Mesothelial cell of epicardium (in vitro differentiated cells): ENCODE data around the gene PANK2. TPM values are rescaled to one million over a fixed set of nuclear protein-coding genes. Genes with fewer than 3 reads are reported as not detected.
A peak's percentile ranks its signal among the peaks of the same experiment; 100 is the strongest.

Source experiments
- DNase-seq, 2 experiments: peaks; one replicate each; pipeline ENCODE4 v3.0.0; 2021; ENCODE audit warnings: low spot score in 2 of 2; ENCODE audit not compliant: unreplicated experiment in 2 of 2
- H3K27ac Mint-ChIP-seq: 2 replicates; pipeline ENCODE4 v1.8.0; 2021; ENCODE audit warnings: mixed read lengths
- H3K27me3 Mint-ChIP-seq: 2 replicates; pipeline ENCODE4 v1.8.0; 2021; ENCODE audit warnings: low read depth, mixed read lengths
- H3K36me3 Mint-ChIP-seq: 2 replicates; pipeline ENCODE4 v1.8.0; 2021; ENCODE audit warnings: mixed read lengths
- H3K4me1 Mint-ChIP-seq: 2 replicates; pipeline ENCODE4 v1.8.0; 2021; ENCODE audit warnings: mixed read lengths
- H3K4me3 Mint-ChIP-seq: 2 replicates; pipeline ENCODE4 v1.8.0; 2021; ENCODE audit warnings: mild to moderate bottlenecking, moderate library complexity, mixed read lengths
- H3K9me3 Mint-ChIP-seq: 2 replicates; pipeline ENCODE4 v1.8.0; 2021; ENCODE audit warnings: mixed read lengths
- microRNA-seq: library from miRNA; unstranded; fragments of <30 nt; microRNA quantifications from one replicate; pipeline ENCODE4 v1.2.0, GENCODE V29; 2021; ENCODE audit warnings: inconsistent platforms, mixed read lengths
- total RNA-seq: library from RNA; stranded (reverse); gene quantifications from 3 replicates; pipeline ENCODE4 v1.2.1, GENCODE V29; 2021
- TF ChIP-seq, protein P1 (sequence below): fragments of 200-600 bp; sonication (generic); IDR thresholded peaks from one replicate; pipeline ENCODE4 v1.5.0; 2021; ENCODE audit warnings: antibody characterized with exemption; ENCODE audit not compliant: unreplicated experiment

PANK2 gene
- total RNA-seq, 1 donor from 2014 or later: 52.5 TPM

- TF ChIP-seq, protein P1, sequence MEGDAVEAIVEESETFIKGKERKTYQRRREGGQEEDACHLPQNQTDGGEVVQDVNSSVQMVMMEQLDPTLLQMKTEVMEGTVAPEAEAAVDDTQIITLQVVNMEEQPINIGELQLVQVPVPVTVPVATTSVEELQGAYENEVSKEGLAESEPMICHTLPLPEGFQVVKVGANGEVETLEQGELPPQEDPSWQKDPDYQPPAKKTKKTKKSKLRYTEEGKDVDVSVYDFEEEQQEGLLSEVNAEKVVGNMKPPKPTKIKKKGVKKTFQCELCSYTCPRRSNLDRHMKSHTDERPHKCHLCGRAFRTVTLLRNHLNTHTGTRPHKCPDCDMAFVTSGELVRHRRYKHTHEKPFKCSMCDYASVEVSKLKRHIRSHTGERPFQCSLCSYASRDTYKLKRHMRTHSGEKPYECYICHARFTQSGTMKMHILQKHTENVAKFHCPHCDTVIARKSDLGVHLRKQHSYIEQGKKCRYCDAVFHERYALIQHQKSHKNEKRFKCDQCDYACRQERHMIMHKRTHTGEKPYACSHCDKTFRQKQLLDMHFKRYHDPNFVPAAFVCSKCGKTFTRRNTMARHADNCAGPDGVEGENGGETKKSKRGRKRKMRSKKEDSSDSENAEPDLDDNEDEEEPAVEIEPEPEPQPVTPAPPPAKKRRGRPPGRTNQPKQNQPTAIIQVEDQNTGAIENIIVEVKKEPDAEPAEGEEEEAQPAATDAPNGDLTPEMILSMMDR: no peak
- peaks cover 33% of the 10 kb centered on the region for H3K9me3 Mint-ChIP-seq
- H3K27me3 Mint-ChIP-seq: no peaks in the 10 kb centered on the region
- DNase-seq: no peak
- peak overlapping the region; percentile 19 for H3K27ac Mint-ChIP-seq
- H3K4me3 Mint-ChIP-seq: no peak overlapping the region
- H3K4me1 Mint-ChIP-seq: peaks cover 5% of the 10 kb centered on the region
- peaks cover 52% of the 10 kb centered on the region for H3K36me3 Mint-ChIP-seq
These were observed 84.5 kb downstream of the PANK2 start for GRCh38 chr20:3973705-3974104.

DNA sequence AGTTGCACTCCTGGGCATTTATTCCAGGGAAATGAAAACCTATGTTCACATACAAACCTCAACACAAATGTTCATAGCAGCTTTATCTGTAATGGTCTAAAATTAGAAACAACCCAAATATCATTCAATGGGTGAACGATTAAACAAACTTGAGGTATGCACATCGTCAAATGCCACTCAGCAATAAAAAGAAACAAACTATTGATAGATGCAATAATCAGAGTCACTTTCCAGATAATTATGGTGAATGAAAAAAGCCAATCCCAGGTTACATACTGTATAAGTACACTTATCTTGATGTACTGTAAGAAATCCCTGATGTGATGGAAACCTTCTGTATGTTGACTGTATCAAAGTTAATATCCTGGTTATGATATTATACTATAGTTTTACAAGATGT is 87.3 kb downstream of the PANK2 start:
- TF ChIP-seq, protein P1: no peak
- Mint-ChIP-seq H3K4me1 (peaks cover 9% of the 10 kb centered on the region), H3K36me3 (peaks cover 30% of the 10 kb centered on the region), H3K27me3 (no peaks in the 10 kb centered on the region), H3K4me3 (no peak overlapping the region), H3K27ac (no peak overlapping the region), H3K9me3 (peaks cover 20% of the 10 kb centered on the region)
- DNase-seq: no peak

Small RNA genes within 50 kb of the gene (microRNA-seq; reads per million reads assigned to microRNA genes)
- 0.88 reads per million for gene MIR103A2
- gene MIR103B2: not detected

Other genes starting within 250 kb of the PANK2 start
- gene GFRA4, start 226.0 kb upstream of the PANK2 start, total RNA-seq: not detected in 3 replicates
- gene ADAM33, start 207.4 kb upstream of the PANK2 start, total RNA-seq: 83.0 to 91.1 TPM (median 87.4 TPM) in 3 replicates
- 0.04 TPM in 1 of 3 replicates, not detected in the others for gene SIGLEC1, start 176.8 kb upstream of the PANK2 start, total RNA-seq
- gene HSPA12B, start 156.7 kb upstream of the PANK2 start, total RNA-seq: 11.5 to 13.0 TPM (median 12.0 TPM) in 3 replicates
- gene ADISSP, start 121.6 kb upstream of the PANK2 start, total RNA-seq: 24.3 to 26.5 TPM (median 24.9 TPM) in 3 replicates
- 0.27 to 0.40 TPM (median 0.34 TPM) in 3 replicates for gene SPEF1, start 107.9 kb upstream of the PANK2 start, total RNA-seq
- gene CENPB, start 102.6 kb upstream of the PANK2 start, total RNA-seq: 63.0 to 64.2 TPM (median 63.0 TPM) in 3 replicates
- gene CDC25B, start 93.1 kb upstream of the PANK2 start, total RNA-seq: 29.4 to 33.9 TPM (median 29.6 TPM) in 3 replicates
- gene AP5S1, start 68.8 kb upstream of the PANK2 start, total RNA-seq: 13.8 to 14.5 TPM (median 14.0 TPM) in 3 replicates
- 37.1 to 38.3 TPM (median 37.3 TPM) in 3 replicates for gene MAVS, start 42.6 kb upstream of the PANK2 start, total RNA-seq
- gene RNF24, start 126.2 kb downstream of the PANK2 start, total RNA-seq: 45.5 to 50.6 TPM (median 47.0 TPM) in 3 replicates